Measurements from ENCODE around the gene CNTN4. TPM values are rescaled to one million over a fixed set of nuclear protein-coding genes. Genes with fewer than 3 reads are reported as not detected.
A peak's percentile ranks its signal among the peaks of the same experiment; 100 is the strongest.
"Not testable (repeated sequence)": the region's sequence is repeated elsewhere in the genome, so short reads cannot be mapped to it uniquely, and the experiment has no call there.

The CNTN4 gene
- total RNA-seq, 1 experiment from 2014 or later, result 1.8 TPM

DNA sequence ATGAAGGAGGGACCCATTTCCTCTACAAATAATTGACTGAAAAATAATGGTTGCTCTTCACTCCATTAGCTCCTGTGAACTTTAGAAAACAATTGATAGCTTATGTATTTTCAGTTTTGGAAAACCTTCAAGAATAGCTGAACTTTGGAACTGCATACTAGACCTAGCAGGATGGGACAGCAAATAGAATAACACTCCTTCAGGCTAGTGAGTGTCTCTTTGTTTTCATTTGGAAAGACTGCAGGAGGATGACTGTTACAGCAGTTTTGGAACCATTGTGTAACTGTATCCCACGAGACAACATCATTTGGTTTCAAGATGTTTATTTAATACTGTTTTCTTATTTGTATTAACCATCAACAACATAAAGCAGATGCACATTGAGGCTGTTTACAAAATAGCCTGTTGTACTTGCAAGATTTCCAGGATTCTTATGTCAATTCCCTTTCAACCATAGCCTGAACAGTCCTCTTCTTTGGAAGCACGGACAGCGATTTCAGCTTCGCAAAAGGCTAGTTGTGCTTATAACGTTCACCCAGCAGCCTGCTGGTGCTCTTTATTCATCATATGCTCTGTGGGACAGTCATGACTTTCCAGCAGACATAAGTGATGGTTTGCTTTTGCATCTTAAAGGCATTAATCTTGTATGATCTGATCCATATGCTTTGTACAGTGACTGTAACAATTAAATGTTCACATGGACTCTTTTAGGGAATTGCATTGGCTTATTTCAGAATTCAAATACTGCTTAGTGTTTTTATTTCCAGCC lies 676.0 kb downstream of the CNTN4 start:
- peak; percentile 44 for DNase-seq (ENCODE audit: low read depth)
- in situ Hi-C loops (cut with HindIII; ENCODE audit: low pct_unique_long_range_greater_than_20kb, low sequenced_read_pairs), result no loop called here

DNA sequence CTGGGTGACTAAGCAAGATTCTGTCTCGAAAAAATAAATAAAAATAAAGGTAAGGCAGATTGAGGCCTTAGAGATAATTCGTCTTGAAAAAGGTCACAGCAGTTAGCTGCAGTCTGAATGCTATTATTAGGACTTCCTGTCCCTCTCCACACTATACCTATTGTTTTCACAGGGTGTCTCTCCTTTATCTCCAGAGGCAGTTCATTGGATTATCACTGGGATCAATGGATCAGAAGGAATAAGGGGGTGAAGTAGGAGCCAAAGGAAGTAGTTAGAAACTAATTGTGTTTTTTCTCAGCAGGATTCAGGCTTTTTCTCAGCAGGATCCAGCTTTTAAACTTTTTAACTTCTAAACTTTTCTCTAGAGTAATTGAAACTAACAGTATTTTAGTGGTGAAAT lies 684.6 kb downstream of the CNTN4 start:
- no peak for DNase-seq (ENCODE audit: low read depth)
- in situ Hi-C loops (cut with HindIII; ENCODE audit: low pct_unique_long_range_greater_than_20kb, low sequenced_read_pairs), result no loop called here

DNA sequence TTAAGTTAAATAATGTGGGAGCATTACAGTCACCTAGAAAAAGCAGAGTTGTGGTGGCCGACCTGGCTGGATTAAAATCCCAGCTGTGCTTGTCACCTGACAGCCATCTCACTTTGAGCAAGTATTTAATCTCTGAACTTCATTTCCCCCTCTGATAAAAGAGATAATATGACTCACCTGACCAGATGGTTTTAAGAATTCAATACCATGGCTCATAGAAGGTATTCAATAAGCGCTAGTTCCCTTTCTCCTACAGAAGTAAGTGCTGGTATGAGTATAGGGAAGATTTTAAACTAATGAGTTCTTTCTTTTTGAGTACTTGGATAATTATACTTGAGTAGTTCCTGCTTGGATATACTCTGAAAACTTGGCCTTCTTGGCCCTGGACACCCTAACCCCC lies 686.0 kb downstream of the CNTN4 start:
- no peak for DNase-seq (ENCODE audit: low read depth)
- in situ Hi-C loops (cut with HindIII; ENCODE audit: low pct_unique_long_range_greater_than_20kb, low sequenced_read_pairs), result no loop called here

DNA sequence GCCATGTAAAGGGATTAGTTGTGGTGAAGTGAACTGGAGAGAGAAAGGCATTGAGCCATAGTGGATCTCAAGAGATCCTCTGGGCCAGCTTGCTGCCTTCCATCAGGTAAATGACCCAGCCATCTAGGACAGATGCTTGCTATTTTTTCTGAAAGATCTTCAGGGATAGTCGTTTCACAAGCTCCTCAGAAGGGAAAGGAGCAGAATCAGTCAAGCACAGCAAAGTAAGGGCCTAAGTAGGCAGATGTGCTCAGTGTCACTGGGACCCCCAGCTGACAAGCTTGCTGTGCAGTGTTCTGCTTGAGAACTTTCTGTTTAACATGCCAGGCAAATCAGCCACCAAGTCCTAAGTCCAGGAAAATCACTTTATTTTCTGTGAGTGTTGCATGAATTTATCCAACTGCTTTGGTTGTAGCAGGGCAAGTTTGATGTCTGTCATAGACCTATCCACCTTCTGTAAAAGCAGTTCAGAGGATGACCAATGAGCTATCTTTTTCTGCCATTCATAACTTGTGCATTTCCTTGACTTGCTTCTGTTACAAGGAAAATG lies 691.7 kb downstream of the CNTN4 start:
- no peak for DNase-seq (ENCODE audit: low read depth)
- in situ Hi-C loops (cut with HindIII; ENCODE audit: low pct_unique_long_range_greater_than_20kb, low sequenced_read_pairs), result no loop called here

DNA sequence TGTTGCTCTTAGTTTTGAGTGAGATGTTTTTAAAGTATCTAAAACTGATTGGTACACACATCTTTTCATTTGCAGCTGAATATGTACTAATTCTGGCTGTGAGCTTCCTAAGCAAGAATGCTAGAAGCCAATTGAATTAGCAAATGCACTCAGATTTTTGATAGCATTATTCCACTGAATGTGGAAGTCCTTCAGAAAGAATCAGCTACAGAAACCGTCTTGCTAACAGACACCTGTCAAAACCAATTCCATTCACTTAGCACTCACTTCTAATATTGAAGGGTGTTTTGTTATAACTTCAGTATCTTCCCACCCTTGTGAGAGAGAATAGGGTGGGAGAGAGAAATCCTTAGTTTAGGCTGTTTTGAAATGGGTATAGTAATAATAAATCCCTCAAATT lies 693.8 kb downstream of the CNTN4 start:
- DNase-seq (ENCODE audit: low read depth), result no peak
- in situ Hi-C loops (cut with HindIII; ENCODE audit: low pct_unique_long_range_greater_than_20kb, low sequenced_read_pairs), result no loop called here

DNA sequence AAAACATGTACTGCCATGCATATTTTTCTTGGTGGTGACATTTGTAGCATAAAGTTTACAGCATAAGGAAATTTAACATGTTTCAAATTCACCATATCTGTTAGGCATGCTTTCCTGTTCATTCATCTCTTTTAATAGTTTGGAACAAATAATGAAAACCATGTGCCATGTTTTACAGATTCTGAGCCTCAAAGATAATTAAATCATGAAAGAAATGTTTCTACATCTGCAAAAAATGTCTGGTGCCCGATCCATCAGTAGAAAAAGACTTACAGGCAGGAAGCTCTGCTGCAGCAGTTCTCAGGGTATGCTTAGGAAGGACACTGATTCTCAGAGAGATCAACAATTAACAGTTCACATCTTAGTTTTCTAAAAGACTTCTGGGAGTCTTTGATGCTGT lies 695.3 kb downstream of the CNTN4 start:
- DNase-seq (ENCODE audit: low read depth), result no peak
- in situ Hi-C loops (cut with HindIII; ENCODE audit: low pct_unique_long_range_greater_than_20kb, low sequenced_read_pairs), result no loop called here

DNA sequence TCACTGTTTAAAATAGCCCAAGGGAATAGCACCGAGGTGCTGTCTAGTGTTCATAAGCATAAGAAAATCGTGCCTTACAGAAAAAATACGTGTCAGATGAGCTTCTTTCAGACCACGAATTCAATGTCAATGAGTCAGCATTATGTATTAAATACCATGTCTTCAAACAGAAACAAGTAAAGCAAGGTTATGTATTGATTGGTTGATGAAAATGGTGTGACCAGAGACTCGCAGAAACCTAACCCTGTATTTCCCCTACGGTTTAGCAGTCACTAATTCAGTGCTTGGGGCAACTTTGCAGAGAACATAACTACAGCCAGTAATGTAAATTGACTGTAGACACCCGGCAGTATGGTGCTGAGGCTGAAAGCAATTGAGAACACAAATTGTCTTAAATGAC lies 703.8 kb downstream of the CNTN4 start:
- no peak for DNase-seq (ENCODE audit: low read depth)
- in situ Hi-C loops (cut with HindIII; ENCODE audit: low pct_unique_long_range_greater_than_20kb, low sequenced_read_pairs), result no loop called here

DNA sequence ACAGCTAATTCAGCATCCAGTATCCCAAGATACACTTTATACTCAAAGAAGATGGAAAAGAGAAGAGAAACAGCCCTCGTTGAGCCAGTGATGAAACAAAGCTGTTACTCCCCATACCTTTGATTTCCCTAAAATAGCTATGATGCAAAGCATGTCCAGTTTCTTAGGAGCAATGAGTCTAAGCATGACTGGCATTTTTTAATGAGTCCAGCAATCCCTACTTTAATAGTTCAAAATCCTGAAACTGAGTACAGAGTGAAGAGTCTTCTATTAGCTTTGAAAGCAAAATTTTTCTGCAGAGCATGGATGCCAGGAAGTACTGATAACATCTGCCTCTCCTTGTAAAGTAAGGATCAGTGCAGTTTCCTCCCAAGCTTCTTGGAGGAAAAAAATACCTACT lies 708.8 kb downstream of the CNTN4 start:
- in situ Hi-C loops (cut with HindIII; ENCODE audit: low pct_unique_long_range_greater_than_20kb, low sequenced_read_pairs), result no loop called here
- no peak for DNase-seq (ENCODE audit: low read depth)

DNA sequence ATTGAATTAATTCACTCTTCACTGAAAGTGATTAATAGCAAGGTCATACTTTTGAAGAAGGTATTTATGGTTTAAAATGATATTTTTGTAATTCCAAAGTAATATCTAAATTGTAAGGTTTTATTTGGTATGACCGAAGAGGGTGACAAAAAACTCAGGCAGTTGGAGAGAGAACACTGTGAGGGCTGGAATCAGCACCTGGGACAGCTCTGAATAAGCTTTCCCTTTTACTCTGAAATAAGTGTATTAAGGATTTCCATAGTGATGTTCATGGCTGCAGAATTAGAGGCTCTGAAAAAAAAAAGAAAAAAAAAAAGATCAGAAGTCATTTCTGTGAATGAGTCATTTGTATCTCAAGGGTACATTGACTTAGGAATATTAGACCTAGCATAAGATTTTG lies 712.1 kb downstream of the CNTN4 start:
- DNase-seq (ENCODE audit: low read depth), result peak; percentile 5
- in situ Hi-C loops (cut with HindIII; ENCODE audit: low pct_unique_long_range_greater_than_20kb, low sequenced_read_pairs), result no loop called here

DNA sequence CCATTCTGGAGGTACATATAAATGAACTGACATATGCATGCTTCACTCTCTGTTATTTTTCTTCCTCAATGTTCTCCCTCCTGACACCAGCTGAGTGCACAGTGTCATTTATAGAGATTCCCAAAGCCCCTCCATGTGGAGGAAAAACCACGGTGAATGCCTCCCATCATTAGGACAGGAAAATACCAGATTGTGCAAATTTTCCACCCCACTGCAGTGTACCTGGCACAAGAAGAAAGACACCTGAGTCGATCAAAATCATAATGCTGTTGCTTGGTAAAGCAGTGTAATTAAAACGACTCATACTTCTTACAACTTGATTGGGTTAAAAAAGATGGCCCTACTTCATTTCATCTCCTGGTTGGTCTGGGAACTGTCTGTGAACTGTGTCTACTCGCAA lies 720.9 kb downstream of the CNTN4 start:
- in situ Hi-C loops (cut with HindIII; ENCODE audit: low pct_unique_long_range_greater_than_20kb, low sequenced_read_pairs), result no loop called here
- no peak for DNase-seq (ENCODE audit: low read depth)

DNA sequence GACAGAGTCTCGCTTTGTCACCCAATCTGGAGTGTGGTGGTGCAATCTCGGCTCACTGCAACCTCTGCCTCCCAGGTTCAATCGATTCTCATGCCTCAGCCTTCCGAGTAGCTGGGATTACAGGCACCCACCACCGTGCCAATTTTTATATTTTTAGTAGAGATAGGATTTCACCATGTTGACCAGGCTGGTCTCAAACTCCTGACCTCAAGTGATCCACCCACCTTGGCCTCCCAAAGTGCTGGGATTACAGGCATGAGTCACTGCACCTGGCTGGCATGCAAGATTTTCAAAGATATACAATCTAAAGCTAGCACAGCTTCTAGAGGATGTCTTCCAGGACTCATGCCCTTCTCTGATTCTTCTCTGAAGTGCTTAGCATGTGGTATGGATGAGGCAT lies 722.3 kb downstream of the CNTN4 start:
- in situ Hi-C loops (cut with HindIII; ENCODE audit: low pct_unique_long_range_greater_than_20kb, low sequenced_read_pairs); DNase-seq (ENCODE audit: low read depth): not testable (repeated sequence)

DNA sequence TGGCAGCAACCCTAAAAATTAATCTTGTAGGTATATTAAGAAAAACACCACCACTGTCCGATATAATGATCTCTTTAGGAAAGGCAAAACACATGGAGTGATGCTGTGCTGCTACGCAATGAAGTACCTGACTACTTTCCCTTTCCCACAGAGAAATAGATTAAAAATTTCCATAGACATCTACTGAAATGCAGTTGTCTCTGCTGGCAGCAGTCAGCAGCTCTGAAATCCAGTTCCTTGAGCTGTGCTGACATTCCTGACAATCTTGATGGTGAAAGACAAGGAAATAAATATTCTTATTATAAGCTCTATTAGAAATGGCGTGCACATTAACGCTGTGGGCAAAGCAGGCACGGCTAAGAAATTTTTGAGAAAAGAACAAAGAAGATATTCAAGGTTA lies 723.9 kb downstream of the CNTN4 start:
- in situ Hi-C loops (cut with HindIII; ENCODE audit: low pct_unique_long_range_greater_than_20kb, low sequenced_read_pairs), result no loop called here
- no peak for DNase-seq (ENCODE audit: low read depth)

DNA sequence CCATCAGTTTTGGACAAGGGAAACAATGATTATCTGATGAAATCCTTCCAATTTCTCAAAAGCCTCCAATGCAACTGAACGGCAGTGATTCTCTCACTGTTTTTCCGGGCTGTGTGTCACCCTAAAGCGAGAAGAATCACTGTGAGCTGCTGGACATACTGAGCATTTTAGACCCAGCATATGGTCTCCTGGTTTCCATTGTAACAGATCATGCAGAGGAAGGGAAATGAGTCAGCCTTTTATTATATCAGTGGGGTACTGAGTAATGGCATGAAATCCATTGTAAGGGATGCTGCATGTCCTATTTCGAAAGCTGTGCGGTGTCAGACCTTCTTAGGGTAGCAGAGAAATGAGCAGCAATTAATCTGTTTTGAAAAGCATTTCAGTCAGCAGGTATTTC lies 724.4 kb downstream of the CNTN4 start:
- no peak for DNase-seq (ENCODE audit: low read depth)
- in situ Hi-C loops (cut with HindIII; ENCODE audit: low pct_unique_long_range_greater_than_20kb, low sequenced_read_pairs), result no loop called here

DNA sequence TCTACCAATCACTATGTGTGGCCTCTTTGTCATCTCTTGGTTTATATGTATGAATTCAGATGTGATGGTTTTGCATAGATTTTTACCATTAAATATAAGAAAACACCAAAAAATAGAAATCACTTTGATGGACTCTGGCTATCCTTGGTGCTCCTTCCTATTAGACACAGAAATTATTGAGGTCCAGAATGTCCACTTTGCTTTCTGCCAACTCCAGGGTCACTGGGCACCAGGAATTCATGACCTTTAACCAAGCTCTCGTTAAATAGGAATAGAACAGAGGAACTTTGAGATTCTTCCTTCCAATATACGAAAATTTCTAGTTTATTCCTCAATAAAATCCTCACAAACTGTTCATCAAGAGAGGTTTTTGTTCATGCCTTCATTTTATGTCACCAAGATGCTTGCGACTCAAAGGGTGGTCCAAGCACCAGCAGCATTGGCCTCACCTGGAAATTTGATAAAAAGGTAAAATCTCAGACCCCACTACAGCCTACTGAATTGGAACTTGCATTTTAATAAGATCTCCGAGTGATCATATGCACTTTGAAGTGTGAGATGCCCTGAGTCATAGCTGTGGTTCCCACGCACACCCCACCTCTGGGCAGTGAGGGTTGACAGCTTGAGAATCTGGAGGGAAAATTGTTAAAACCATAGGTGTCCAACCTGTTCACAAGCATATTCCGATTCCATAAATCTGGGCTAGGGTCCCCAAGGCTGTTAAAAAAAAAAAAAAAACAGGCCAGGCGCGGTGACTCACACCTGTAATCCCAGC lies 725.0 kb downstream of the CNTN4 start:
- in situ Hi-C loops (cut with HindIII; ENCODE audit: low pct_unique_long_range_greater_than_20kb, low sequenced_read_pairs), result no loop called here
- no peak for DNase-seq (ENCODE audit: low read depth)

DNA sequence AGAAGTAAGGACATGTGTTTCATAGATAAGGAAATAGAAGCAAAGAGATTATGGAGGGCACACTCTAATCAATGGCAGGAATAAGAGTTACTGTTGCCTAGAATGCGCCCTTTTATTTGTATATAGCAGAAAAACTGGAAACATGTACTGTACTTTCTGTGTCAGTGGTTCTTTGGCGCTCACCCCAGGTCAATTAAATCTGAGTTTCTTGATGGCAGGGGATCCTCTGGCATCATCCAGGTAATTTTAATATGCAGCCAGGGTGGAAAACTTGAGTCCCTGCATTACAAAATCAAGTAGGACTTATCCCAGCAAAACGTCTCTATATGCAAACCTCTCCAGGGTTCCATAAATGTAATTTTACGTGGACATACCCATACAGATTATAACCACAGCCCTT lies 727.4 kb downstream of the CNTN4 start:
- in situ Hi-C loops (cut with HindIII; ENCODE audit: low pct_unique_long_range_greater_than_20kb, low sequenced_read_pairs), result no loop called here
- no peak for DNase-seq (ENCODE audit: low read depth)

DNA sequence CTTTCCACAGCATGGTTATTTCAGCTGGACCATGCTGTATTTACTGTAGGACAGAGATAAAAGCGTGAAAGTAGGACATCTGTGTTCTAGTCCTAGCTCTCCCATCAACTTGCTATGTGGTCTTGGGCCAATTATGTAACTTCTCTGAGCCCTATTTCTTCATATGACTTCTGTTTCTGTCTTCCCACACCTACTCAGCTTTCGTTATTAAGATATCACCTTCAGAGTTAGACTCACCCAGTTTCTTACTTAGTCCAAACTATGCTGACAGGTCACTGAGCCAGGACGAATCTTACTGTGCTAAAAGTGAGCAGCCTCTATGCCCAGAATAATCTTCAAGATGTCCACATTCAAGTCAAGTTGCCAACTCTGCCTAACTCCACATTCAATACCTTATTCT lies 727.8 kb downstream of the CNTN4 start:
- DNase-seq (ENCODE audit: low read depth), result no peak
- in situ Hi-C loops (cut with HindIII; ENCODE audit: low pct_unique_long_range_greater_than_20kb, low sequenced_read_pairs), result no loop called here

DNA sequence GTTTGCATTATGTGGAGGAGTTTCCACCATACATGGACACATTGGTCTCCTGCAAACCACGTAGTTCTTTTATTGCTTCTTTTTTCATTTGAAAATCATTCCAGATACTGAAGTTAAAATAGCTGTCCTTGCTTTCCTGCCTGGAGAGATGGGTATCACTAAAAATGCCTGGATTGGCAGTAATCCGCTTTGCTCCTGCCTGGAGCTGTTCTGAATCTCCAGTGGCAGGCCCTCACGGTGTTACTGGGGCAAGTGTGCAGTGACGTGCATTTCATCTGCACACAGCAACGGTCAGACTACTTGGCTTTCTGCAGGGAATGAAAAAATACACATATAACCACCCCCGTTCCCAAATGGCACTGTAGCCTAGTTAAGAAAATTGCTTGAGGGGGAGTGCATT lies 738.6 kb downstream of the CNTN4 start:
- in situ Hi-C loops (cut with HindIII; ENCODE audit: low pct_unique_long_range_greater_than_20kb, low sequenced_read_pairs), result no loop called here
- no peak for DNase-seq (ENCODE audit: low read depth)

DNA sequence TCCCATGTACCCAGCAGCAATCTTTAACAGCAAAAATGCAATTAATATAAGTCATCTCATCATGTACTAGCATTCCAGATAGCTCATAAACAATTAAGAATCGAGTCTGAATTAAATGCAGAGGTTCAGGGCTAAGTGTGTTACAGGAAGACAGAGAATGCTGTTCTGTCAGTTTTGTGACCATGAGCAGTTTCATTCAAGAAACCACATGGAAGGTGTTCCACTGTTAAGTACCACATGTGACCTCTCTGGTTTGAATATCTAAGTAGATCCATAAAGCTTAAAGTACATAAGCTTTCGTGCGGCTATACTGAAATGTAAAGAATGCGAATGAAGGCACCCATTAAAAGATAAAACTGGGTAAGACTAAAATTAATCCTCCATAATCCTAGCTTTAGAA lies 739.2 kb downstream of the CNTN4 start:
- DNase-seq (ENCODE audit: low read depth), result no peak
- in situ Hi-C loops (cut with HindIII; ENCODE audit: low pct_unique_long_range_greater_than_20kb, low sequenced_read_pairs), result no loop called here

DNA sequence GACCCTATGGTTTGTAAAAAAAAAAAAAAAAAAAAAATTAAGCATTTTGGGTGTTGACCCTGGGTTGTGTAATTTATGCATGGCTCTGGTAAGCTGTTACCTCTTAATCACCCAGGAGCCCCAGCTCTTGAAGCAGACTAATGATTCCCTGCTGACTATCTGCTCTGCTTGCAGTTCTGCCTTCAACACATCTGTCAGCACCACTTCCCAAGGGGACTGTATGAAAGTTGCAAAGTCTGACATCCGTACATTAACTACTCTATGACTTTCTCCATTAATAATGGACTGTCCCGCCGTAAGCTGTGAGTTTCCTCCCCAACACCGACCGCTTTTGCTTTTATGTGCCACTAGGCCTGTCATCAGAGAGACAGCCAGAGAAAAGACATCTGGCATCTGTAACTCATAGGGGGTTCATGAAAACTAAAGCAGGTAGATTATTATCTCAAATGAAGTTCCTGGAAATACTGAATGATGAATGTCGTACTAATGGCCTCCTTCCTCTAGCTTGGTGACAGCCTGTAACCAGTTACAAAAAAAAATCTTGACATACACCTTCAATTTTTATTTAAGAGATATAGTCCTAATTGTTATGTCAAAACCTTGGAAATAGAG lies 740.0 kb downstream of the CNTN4 start:
- no peak for DNase-seq (ENCODE audit: low read depth)
- in situ Hi-C loops (cut with HindIII; ENCODE audit: low pct_unique_long_range_greater_than_20kb, low sequenced_read_pairs), result no loop called here

Measured in Caki2 (cell line).